DND-41 (cell line): Measurements from ENCODE around the gene C14orf93.

ENCODE experiments used
- EZH2 ChIP-seq: IDR thresholded peaks from 3 replicates; pipeline ENCODE4 v1.6.1; 2012; ENCODE audit warnings: borderline replicate concordance, low read depth, mild to moderate bottlenecking, moderate library complexity, low read length, inconsistent platforms; ENCODE audit not compliant: severe bottlenecking
- TF ChIP-seq, protein P1 (sequence below): IDR thresholded peaks from 2 replicates; pipeline ENCODE4 v1.5.1; 2012; ENCODE audit warnings: borderline replicate concordance, low read length, moderate library complexity, mild to moderate bottlenecking; ENCODE audit not compliant: poor library complexity, severe bottlenecking; ENCODE audit errors: extremely low read depth

DNA sequence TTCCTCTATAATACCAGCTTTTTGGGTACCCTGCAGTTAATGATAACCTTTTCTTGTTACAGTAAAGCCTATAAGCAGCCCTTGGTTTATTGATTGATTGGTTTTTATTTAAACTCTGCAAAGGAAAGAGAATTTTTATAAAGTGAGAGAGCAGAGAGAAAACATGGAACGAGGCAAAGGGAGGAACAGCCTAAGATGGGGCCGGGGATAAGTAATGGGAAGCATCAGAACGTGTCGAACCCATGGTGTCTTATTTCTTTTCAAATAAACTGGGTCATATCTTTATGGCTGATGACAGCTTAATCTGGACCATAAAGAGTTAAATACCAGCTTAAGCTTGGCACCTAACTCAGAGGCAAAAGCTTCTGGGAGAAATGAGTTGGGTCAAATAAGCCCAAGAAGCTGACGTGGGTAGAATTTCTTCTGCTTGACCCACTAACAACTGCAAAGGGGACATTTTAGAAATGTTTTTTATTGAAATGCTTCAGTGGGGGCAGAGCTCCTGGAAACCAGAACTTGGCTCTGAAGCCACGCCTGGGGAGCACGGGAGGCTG is 12.0 kb upstream of the C14orf93 start:
- TF ChIP-seq, protein P1, sequence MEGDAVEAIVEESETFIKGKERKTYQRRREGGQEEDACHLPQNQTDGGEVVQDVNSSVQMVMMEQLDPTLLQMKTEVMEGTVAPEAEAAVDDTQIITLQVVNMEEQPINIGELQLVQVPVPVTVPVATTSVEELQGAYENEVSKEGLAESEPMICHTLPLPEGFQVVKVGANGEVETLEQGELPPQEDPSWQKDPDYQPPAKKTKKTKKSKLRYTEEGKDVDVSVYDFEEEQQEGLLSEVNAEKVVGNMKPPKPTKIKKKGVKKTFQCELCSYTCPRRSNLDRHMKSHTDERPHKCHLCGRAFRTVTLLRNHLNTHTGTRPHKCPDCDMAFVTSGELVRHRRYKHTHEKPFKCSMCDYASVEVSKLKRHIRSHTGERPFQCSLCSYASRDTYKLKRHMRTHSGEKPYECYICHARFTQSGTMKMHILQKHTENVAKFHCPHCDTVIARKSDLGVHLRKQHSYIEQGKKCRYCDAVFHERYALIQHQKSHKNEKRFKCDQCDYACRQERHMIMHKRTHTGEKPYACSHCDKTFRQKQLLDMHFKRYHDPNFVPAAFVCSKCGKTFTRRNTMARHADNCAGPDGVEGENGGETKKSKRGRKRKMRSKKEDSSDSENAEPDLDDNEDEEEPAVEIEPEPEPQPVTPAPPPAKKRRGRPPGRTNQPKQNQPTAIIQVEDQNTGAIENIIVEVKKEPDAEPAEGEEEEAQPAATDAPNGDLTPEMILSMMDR = no peak
- no peak for TF ChIP-seq EZH2
